Thymus (tissue), 2 donors: ENCODE data around the gene MTFR1L. TPM values are rescaled to one million over a fixed set of nuclear protein-coding genes. Genes with fewer than 3 reads are reported as not detected.

Source experiments
- polyA plus RNA-seq: library from polyadenylated mRNA; stranded (reverse); fragments of 200-250 nt; gene quantifications from one replicate; pipeline ENCODE4 v1.2.3, GENCODE V29; 2013
- total RNA-seq: library from RNA; stranded (reverse); fragments of 120-200 nt; gene quantifications from one replicate; pipeline ENCODE4 v1.2.4, GENCODE V29; 2013
- donor health status: healthy.

Gene MTFR1L
- total and polyA plus RNA-seq, 2 donors = 21.5 to 53.9 TPM

Other genes starting within 250 kb of the MTFR1L start
- 9.7 TPM for gene MAN1C1, start 203.2 kb upstream of the MTFR1L start, total RNA-seq
- gene MAN1C1, start 203.2 kb upstream of the MTFR1L start, polyA plus RNA-seq = 18.4 TPM
- 4.8 TPM for gene SELENON, start 19.8 kb upstream of the MTFR1L start, total RNA-seq
- 17.4 TPM for gene SELENON, start 19.8 kb upstream of the MTFR1L start, polyA plus RNA-seq
- 4.5 TPM for gene AUNIP, start 39.5 kb downstream of the MTFR1L start, total RNA-seq
- gene AUNIP, start 39.5 kb downstream of the MTFR1L start, polyA plus RNA-seq = 0.59 TPM
- 2.5 TPM for gene PAQR7, start 55.8 kb downstream of the MTFR1L start, total RNA-seq
- gene PAQR7, start 55.8 kb downstream of the MTFR1L start, polyA plus RNA-seq = 2.9 TPM
- 1,468 TPM for gene STMN1, start 86.5 kb downstream of the MTFR1L start, total RNA-seq
- 472 TPM for gene STMN1, start 86.5 kb downstream of the MTFR1L start, polyA plus RNA-seq
- gene PAFAH2, start 178.1 kb downstream of the MTFR1L start, total RNA-seq = 73.1 TPM
- gene PAFAH2, start 178.1 kb downstream of the MTFR1L start, polyA plus RNA-seq = 28.2 TPM
- 0.09 TPM for gene EXTL1, start 201.8 kb downstream of the MTFR1L start, total RNA-seq
- 0.14 TPM for gene EXTL1, start 201.8 kb downstream of the MTFR1L start, polyA plus RNA-seq
- 0.05 TPM for gene SLC30A2, start 226.2 kb downstream of the MTFR1L start, total RNA-seq
- 0.41 TPM for gene SLC30A2, start 226.2 kb downstream of the MTFR1L start, polyA plus RNA-seq
- gene TRIM63, start 247.7 kb downstream of the MTFR1L start, total RNA-seq = 0.09 TPM
- gene TRIM63, start 247.7 kb downstream of the MTFR1L start, polyA plus RNA-seq = 1.0 TPM